Fibroblast of peridontal ligament (primary cell): ENCODE measurements around the gene CDCA7L.
"Not testable (repeated sequence)": the region's sequence is repeated elsewhere in the genome, so short reads cannot be mapped to it uniquely, and the experiment has no call there.

ENCODE experiments used
- DNase-seq: peaks from one replicate; pipeline ENCODE4 v3.0.0-alpha.2; 2010; ENCODE audit errors: extremely low read depth

Gene CDCA7L

GRCh38 chr7:21943436-21943835, 2.3 kb downstream of the CDCA7L start:
- DNase-seq, result no peak

GRCh38 chr7:21942955-21943354, 2.7 kb downstream of the CDCA7L start:
- no peak for DNase-seq

- DNase-seq, result peak; percentile 14
Measured at GRCh38 chr7:21941611-21942141, 4.0 kb downstream of the CDCA7L start.

GRCh38 chr7:21939858-21940372, 5.8 kb downstream of the CDCA7L start:
- DNase-seq, result no peak

GRCh38 chr7:21939136-21939857, 6.4 kb downstream of the CDCA7L start:
- peak; percentile 20 for DNase-seq

GRCh38 chr7:21938463-21938862, 7.2 kb downstream of the CDCA7L start:
- no peak for DNase-seq

GRCh38 chr7:21934808-21935207, 10.9 kb downstream of the CDCA7L start:
- no peak for DNase-seq

- not testable (repeated sequence) for DNase-seq
Measured at GRCh38 chr7:21933293-21933692, 12.4 kb downstream of the CDCA7L start.

GRCh38 chr7:21927693-21928092, 18.0 kb downstream of the CDCA7L start:
- no peak for DNase-seq

- DNase-seq, result no peak
Measured at GRCh38 chr7:21926448-21926847, 19.3 kb downstream of the CDCA7L start.

- no peak for DNase-seq
Measured at GRCh38 chr7:21923658-21924057, 22.0 kb downstream of the CDCA7L start.

- no peak for DNase-seq
Measured at GRCh38 chr7:21922605-21923004, 23.1 kb downstream of the CDCA7L start.

- no peak for DNase-seq
Measured at GRCh38 chr7:21920936-21921335, 24.8 kb downstream of the CDCA7L start.

- DNase-seq, result no peak
Measured at GRCh38 chr7:21918216-21918615, 27.5 kb downstream of the CDCA7L start.

GRCh38 chr7:21916629-21917028, 29.1 kb downstream of the CDCA7L start:
- no peak for DNase-seq

GRCh38 chr7:21916176-21916575, 29.5 kb downstream of the CDCA7L start:
- no peak for DNase-seq

GRCh38 chr7:21915140-21915539, 30.6 kb downstream of the CDCA7L start:
- no peak for DNase-seq

- DNase-seq, result no peak
Measured at GRCh38 chr7:21914671-21915070, 31.0 kb downstream of the CDCA7L start.

- DNase-seq, result no peak
Measured at GRCh38 chr7:21912931-21913780, 32.5 kb downstream of the CDCA7L start.

- DNase-seq, result peak; percentile 69
Measured at GRCh38 chr7:21912305-21912704, 33.4 kb downstream of the CDCA7L start.

GRCh38 chr7:21911341-21911875, 34.3 kb downstream of the CDCA7L start:
- no peak for DNase-seq

- no peak for DNase-seq
Measured at GRCh38 chr7:21910253-21910652, 35.4 kb downstream of the CDCA7L start.
